CD4-positive, alpha-beta T cell treated with Interleukin-12 subunit alpha and Interleukin-12 subunit beta, for 1 hour (primary cell): ENCODE results near the gene MS4A8.
"Not testable (repeated sequence)": the region's sequence is repeated elsewhere in the genome, so short reads cannot be mapped to it uniquely, and the experiment has no call there.

ENCODE experiments used
- DNase-seq: peaks from one replicate; pipeline ENCODE4 v3.0.0-alpha.2; 2020

MS4A8 gene

GRCh38 chr11:60725592-60725991 lies 26.2 kb downstream of the MS4A8 start:
- DNase-seq, result no peak

DNA sequence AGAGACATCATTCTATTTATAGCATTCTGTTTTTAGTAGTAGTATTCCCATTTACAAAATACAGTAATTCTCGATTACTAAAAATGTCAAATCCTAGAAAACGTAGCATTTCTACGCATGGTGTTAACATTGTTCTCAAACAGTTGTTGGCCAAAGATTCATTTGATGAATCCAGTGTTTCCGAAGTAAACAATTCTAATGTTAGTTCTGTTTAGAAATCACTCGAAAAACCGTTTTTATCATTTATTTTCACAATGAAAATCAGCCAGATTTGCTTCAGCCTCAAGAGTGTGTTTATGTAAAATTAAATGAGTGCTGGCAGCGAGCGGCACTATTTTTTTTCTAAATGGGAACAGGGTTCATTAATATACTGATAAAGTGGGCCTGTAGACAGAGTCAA lies 32.2 kb downstream of the MS4A8 start:
- no peak for DNase-seq

DNA sequence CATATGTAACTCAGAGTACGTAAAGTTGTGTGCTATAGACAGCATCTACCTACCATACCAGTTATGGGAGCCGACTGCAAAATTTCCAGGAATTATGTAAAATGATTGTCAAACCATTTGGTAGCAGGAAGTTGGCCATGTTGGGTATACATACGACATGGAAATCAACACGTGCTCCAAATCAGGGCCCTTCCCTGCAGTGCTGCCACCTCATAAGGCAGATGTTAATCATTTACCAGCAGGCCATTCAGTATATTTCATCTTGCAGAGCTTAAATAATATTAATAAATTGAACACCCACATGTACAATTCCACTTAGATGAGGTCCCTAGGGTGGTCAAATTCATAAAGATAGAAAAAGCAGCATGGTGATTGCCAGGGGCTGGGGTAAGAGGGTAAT lies 34.9 kb downstream of the MS4A8 start:
- no peak for DNase-seq

GRCh38 chr11:60739114-60739513 lies 39.7 kb downstream of the MS4A8 start:
- no peak for DNase-seq

DNA sequence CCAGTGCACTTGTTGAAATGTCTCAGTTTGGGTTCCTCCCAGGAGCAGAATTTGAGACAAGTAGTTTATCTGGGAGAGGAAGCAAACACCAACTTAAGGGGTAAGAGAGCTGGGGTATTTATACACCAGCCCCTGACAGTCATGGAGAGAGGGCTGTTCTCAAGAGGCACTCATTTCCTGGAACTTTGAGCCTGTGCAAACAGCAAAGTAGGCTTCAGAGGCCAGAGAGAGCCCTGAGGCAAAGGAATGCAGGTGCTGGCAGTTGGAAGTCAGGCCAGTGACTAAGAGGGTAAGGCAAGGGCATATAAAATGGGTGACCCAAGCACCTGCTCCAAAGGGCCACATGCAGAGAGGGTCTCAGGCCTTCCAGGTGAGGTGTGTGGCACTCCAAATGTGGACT lies 41.2 kb downstream of the MS4A8 start:
- DNase-seq, result no peak

DNA sequence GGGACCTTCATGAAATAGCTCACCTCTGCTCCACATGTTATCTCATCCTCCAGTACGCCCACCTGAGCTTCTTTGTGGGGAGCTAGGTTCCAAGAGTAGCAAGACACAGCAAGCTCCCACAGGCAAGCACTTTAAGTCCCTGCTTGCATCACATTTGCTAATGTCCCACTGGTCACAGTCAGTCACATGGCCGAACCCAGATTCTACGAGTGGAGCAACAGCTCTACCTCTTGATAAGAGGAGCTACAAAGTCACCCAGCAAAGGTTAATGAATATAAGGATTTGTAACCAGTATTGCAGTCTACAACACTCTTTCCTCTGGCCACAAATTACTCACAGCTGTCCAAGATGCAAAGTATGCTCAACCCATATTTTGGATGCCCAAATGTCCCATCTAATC lies 42.0 kb downstream of the MS4A8 start:
- no peak for DNase-seq

- no peak for DNase-seq
Measured at GRCh38 chr11:60743058-60743457, 43.6 kb downstream of the MS4A8 start.

DNA sequence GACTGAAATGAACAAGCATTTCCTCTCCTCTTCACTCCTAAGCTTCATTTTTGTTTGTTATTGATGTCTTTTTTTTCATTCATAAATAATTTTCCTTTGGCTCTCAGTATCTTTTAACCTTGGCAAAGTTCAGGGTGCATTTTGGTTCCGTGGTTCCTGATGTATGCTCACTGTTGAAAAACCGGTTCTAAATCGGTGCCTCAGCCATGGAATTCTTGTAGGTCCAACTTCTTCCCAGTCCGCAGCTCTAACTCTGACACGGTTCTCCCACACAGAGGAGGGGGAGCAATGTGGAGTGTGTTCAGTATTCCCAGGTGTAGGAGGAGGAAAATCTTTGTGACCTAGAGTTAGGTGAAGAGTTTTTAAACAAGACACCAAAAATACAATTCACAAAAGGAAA lies 44.7 kb downstream of the MS4A8 start:
- DNase-seq, result no peak

- no peak for DNase-seq
Measured at GRCh38 chr11:60747359-60747873, 48.0 kb downstream of the MS4A8 start.

GRCh38 chr11:60748225-60748624 lies 48.8 kb downstream of the MS4A8 start:
- DNase-seq, result no peak

DNA sequence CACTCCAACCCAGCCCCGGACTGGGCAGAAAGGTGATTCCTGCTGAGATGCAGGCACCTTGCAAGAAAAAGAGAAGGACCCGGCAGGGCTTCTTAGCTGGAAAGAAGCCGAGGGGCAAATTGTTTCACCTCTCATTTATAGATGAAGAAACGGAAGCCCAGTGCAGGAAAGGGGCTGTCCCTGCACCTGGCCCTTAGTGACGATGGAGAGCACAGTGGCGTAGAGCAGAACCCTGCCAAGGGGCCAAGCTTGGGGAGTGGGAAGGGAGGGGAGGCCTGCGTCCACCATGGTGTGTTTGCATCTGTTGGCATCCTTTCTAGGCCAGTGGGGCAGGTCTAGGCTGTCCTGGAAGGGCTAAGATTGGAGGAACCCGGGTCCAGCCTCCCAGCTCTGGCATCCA lies 49.4 kb downstream of the MS4A8 start:
- DNase-seq, result no peak

DNA sequence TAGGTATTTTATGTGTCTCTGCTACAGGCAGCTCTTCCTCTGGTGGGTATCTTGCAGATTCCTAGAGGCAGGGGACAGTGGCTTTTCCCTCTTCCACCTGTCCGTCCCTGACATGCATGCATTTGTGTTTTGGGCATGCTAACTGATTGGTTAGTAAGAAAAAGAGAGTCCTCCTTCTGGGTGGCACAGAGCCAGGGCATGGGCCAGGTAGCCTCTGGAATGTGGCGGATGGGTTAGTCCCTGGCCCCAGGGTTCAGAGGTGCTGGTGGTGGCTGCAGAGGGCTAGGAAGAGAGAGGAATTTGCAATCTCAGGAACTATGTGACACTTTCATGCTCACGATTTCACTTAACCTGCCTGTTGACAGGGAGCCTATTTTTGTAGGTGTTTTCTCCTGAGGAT lies 51.5 kb downstream of the MS4A8 start:
- DNase-seq, result no peak

DNA sequence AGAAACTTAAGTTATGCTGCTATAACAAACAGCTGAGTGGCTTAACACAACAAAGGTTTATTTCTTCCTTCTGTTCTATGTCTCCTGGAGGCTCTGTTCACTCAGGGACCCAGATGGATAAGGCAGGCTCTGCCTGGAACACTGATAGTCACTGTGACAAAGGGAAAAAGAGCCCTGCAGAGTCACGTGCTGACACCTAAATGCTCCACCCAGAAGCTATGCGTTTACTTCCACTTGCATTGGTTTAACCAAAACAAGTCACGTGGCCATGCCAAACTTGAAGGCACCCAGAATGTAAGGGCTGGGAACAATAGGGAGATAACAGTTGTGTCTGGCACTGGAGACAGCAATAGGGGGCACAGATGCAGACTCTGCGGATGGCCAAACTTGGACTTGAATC lies 53.9 kb downstream of the MS4A8 start:
- DNase-seq, result no peak

DNA sequence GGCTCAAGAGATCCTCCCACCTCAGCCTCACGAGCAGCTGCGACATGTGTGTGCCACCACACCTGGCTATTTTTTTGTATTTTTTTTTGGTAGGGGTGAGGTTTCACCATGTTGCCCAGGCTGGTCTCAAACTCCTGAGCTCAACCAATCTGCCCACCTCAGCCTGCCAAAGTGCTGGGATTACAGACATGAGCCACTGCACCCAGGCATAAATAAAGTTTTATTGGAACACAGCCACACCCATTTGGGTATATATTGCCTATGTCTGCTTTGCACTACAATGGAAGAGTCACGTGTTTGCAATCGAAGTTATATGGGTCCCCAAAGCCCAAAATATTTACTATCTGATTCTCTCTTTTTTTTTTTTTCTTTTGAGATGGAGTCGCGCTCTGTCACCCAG lies 55.5 kb downstream of the MS4A8 start:
- no peak for DNase-seq

- peak; percentile 5 for DNase-seq
Measured at GRCh38 chr11:60756307-60757032, 57.1 kb downstream of the MS4A8 start, which contains the start of gene MS4A15. MS4A15 (plus strand) TSS chr11:60756867; CDS start chr11:60763734, 6,867 bp downstream.

GRCh38 chr11:60757231-60757800 lies 57.9 kb downstream of the MS4A8 start:
- DNase-seq, result no peak

GRCh38 chr11:60758671-60759070 lies 59.3 kb downstream of the MS4A8 start:
- DNase-seq, result not testable (repeated sequence)

DNA sequence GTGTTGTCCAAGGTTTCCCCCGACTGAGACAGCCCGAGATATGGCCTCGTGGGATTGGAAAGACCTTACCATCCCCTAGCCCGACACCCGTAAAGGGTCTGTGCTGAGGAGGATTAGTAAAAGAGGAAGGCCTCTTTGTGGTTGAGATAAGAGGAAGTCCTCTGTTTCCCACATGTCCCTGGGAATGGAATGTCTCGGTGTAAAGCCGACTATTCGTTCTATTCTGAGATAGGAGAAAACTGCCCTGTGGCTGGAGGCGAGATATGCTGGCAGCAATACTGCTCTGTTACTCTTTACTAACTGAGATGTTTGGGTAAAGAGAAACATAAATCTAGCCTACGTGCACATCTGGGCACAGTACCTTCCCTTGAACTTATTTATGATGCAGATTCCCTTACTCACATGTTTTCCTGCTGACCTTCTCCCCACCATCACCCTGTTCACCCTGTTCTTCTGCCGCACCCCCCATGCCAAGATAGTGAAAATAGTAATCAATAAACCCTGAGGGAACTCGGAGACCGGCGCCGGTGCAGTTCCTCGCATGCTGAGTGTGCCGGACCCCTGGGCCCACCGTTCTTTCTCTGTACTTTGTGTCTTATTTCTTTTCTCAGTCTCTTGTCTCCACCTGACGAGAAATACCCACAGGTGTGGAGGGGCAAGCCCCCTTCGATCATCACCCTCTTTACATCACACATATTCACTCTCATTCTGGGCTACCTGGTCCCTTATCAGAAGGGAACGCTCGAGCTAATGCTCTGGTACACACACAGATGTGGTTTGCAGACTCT lies 60.2 kb downstream of the MS4A8 start:
- not testable (repeated sequence) for DNase-seq

GRCh38 chr11:60761436-60762190 lies 62.2 kb downstream of the MS4A8 start:
- DNase-seq, result no peak

GRCh38 chr11:60762851-60763691 lies 63.7 kb downstream of the MS4A8 start:
- no peak for DNase-seq

DNA sequence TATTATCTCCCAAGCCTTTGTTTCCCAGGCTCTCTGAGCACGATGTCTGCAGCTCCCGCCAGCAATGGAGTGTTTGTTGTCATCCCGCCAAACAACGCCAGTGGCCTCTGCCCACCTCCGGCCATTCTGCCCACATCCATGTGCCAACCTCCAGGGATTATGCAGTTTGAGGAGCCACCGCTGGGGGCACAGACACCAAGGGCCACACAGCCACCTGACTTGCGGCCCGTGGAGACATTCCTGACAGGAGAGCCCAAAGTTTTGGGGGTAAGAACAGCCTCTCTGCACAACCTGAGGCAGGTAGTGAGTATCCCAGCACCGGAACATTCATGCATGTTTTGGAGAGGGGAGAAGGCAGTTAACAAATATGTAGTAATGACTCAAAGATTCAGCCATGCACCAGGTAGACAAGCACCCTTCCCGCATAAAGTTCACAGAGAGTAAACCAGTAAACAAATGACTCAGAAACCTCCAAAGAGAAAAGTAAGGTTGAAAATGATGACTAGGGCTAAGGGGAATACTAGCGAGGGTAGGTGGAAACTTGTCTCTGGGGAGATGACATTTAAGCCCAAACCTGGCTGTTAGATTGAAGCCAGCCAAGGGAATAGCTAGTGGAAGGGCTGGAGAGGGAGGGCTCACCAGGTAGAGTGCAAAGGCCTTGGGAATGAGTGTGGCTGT lies 64.4 kb downstream of the MS4A8 start:
- no peak for DNase-seq
